Left forelimb (tissue), 1 donor: Measurements from ENCODE around the gene TMEM139.

ENCODE experiments used
- DNase-seq: peaks from one replicate; pipeline ENCODE4 v3.0.0-alpha.2; 2018; ENCODE audit warnings: low spot score

TMEM139 gene

GRCh38 chr7:143284591-143285469, at the start of gene TMEM139:
TSS of gene TMEM139 (plus strand) at chr7:143284958. CDS start at chr7:143285958, 1,000 bp downstream.
- no peak for DNase-seq

- DNase-seq = no peak
Measured at GRCh38 chr7:143235561-143235960, 49.2 kb upstream of the TMEM139 start.

DNA sequence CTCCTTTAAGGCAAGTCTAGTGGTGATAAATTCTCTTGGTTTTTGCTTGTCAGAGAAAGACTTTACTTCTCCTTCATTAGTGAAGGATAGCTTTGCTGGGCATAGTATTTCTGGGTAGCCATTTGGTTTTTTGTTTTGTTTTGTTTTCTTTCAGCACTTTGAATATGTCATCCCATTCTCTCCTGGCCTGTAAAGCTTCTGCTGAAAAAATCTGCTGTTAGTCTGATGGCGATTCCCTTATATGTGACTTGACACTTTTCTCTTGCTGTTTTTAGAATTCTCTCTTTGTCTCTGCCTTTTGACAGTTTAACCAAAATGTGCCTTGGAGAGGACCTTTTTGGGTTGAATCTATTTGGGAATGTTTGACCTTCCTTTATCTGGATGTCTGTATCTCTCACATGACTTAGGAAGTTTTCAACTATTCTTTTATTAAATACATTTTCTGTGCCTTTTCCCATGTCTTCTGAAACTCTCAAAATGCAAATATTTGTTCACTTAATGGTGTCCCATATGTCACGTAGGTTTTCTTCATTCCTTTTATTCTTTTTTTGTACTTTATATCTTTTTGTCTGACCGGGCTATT, 48.3 kb upstream of the TMEM139 start:
- no peak for DNase-seq

DNA sequence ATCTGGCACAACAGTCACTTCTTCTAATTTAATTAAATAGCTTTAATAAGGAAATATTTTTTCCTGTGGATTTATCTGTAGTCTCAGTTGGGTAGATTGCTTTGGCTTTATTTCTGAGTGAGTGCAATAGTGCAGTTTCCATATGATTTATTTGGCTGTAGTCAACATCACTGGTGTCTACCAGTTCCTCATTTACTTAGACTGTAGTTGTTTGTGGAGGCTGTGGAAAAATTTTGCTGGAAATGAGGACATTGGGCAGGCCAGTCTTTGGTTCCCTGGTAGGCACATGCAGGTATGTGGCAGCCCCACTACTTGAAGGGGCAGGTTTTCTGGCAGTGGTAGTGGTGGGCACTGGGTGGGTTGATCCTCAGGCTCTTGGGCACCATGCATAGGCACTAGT, 47.4 kb upstream of the TMEM139 start:
- no peak for DNase-seq

GRCh38 chr7:143238289-143238980, 46.3 kb upstream of the TMEM139 start:
- no peak for DNase-seq

DNA sequence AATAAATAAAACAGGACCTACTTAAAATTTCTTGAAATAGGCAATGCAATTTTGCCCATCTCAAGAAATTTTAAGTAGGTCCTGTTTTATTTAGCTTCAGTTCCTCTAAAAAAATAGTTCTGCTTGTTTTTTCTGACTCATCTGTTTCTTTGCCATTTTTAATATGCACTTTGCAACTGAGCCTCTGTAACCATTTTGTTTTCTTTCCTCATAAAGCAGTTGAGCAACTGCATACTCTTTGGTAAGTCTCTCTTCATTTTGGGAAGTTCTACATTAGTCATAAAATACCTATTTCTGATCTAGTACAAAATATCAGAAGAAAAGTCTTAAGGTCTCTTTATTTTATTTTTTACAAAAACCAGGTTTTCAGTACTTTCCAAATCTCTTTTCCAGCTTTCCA, 44.9 kb upstream of the TMEM139 start:
- no peak for DNase-seq

DNA sequence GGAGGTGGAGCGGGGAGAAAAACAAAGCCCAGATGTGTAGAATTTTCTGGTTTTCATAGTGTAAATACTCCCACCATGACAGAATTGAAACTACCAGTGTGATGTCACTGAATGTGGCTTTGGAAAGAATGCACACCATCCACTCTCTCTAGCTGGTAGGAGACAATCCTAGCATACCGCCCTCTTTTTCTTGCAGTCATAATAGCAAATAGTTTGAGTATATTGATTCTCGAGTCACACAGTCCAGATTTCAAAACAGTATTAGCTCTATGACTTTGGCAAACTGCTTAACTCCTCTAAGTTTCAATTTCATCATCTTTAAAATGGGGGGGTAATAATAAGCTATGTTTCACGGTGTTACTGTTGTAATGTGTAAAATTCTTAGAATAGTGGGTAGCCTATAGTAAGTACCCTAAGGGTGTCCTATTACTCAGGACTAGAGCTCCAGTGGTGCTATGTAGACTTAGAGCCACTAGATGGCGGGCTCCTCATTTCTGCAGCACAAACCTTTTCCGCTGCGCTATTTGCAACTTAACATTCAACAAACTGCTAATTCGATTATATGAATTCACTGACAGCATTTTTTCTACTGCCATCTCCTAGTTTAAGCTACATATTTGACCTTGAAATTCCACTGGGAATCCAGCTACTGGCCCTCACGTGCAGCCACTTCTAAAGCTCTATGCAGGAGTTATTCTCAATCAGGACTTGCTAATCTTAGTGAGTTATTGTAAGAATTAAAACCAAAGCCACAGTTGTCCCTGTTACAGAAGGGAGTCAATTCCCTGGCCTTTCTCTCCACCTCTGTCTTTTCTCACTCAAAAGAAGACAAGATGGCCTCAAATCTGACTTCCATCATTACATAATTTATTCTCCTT, 44.2 kb upstream of the TMEM139 start:
- no peak for DNase-seq

- DNase-seq = no peak
Measured at GRCh38 chr7:143242306-143242705, 42.5 kb upstream of the TMEM139 start.

GRCh38 chr7:143243111-143243510, 41.6 kb upstream of the TMEM139 start:
- DNase-seq = no peak

DNA sequence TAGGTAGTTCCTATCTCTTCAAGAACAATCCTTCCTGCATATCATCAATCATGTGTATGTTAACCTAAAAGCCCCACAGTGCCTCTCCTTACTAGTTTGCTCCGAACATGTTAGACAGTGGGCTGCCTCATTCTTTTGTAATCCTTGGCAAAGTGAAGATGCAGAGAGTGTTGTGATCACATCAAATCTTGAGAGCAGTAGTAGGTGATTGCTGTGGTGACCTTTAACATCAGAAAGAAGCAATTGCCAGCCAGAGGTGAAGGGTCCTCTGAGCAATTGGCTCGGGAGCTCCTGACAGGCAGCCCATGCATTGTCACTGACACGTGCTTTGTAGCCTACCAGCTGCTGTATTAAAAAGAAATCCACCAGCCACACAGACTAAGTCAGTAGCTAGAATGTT, 41.1 kb upstream of the TMEM139 start:
- no peak for DNase-seq

GRCh38 chr7:143244321-143244720, 40.4 kb upstream of the TMEM139 start:
- DNase-seq = no peak

- no peak for DNase-seq
Measured at GRCh38 chr7:143245123-143245522, 39.6 kb upstream of the TMEM139 start.

GRCh38 chr7:143247372-143247771, 37.4 kb upstream of the TMEM139 start:
- DNase-seq = no peak

GRCh38 chr7:143248761-143249354, 35.9 kb upstream of the TMEM139 start:
- no peak for DNase-seq

DNA sequence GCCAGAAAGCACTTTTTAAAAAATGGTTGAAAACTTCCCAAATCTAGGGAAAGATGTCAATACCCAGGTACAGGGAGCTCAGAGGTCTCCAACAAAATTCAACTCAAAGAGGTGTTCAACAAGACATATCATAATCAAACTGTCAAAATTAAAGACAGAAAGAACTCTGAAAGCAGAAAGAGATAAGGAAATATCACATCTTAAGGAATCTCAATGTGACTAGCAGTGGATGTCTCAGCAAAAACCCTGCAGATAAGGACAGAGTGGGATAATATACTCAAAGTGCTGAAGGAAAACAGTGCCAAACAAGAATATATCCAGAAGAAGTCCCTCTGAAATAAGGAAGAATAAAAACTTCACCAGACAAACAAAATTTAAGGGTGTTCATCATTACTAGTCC, 34.6 kb upstream of the TMEM139 start:
- DNase-seq = no peak

GRCh38 chr7:143250822-143251221, 33.9 kb upstream of the TMEM139 start:
- no peak for DNase-seq

DNA sequence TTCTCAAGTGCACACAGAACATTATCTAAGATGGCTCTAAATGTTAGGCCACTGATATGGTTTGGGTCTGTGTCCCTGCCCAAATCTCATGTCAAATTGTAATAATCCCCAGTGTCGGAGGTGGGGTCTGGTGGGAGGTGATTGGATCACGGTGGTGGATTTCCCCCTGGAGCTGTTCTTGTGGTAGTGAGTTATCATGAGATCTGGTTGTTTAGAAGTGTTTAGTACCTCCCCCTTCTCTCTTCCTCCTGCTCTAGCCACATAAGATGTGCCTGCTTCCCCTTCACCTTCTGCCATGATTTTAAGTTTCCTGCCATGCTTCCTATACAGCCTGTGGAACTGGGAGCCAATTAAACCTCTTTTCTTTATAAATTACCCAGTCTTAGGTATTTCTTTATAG, 32.8 kb upstream of the TMEM139 start:
- no peak for DNase-seq

DNA sequence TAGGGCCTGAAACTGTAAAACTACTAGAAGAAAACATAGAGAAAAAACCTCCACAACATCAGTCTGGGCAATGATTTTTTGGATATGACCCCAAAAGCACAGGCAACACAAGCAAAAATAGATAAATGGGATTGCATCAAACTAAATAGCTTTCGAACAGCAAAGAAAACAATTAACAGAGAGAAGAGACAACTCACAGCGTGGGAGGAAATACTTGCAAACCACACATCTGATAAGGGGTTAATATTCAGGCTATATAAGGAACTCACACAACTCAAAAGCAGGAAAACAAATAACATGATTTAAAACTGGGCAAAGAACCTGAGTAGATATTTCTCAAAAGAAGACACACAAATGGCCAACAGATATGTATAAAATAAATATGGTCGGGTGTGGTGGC, 29.2 kb upstream of the TMEM139 start:
- no peak for DNase-seq

DNA sequence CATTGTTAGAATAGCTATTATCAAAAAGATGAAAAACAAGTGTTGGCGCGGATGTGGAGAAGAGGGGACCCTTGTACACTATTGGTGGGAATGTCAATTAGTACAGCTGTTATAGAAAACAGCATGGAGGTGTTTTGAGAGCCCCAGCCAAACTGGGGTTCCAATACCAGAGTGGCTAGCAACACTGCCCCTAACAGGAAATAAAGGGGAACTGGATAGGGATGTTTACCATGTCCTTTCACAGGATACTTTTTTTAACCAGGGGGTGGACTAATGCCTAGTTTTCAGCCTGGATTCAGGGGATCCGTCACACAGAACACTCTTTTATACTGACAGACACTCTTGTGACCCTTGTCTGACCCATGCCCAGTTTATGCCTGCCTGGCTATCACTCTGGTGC, 28.4 kb upstream of the TMEM139 start:
- no peak for DNase-seq

GRCh38 chr7:143256932-143257331, 27.8 kb upstream of the TMEM139 start:
- DNase-seq = no peak

GRCh38 chr7:143257501-143257900, 27.3 kb upstream of the TMEM139 start:
- DNase-seq = no peak

- no peak for DNase-seq
Measured at GRCh38 chr7:143258831-143259230, 25.9 kb upstream of the TMEM139 start.
